ENCODE results near the gene CSPG5. TPM values are rescaled to one million over a fixed set of nuclear protein-coding genes. Genes with fewer than 3 reads are reported as not detected.

CSPG5 gene
- 1 to 10 TPM in 2 of 4 donors, under 1 TPM in 2; 0.17 to 2.8 (median 0.98) TPM for total RNA-seq

DNA sequence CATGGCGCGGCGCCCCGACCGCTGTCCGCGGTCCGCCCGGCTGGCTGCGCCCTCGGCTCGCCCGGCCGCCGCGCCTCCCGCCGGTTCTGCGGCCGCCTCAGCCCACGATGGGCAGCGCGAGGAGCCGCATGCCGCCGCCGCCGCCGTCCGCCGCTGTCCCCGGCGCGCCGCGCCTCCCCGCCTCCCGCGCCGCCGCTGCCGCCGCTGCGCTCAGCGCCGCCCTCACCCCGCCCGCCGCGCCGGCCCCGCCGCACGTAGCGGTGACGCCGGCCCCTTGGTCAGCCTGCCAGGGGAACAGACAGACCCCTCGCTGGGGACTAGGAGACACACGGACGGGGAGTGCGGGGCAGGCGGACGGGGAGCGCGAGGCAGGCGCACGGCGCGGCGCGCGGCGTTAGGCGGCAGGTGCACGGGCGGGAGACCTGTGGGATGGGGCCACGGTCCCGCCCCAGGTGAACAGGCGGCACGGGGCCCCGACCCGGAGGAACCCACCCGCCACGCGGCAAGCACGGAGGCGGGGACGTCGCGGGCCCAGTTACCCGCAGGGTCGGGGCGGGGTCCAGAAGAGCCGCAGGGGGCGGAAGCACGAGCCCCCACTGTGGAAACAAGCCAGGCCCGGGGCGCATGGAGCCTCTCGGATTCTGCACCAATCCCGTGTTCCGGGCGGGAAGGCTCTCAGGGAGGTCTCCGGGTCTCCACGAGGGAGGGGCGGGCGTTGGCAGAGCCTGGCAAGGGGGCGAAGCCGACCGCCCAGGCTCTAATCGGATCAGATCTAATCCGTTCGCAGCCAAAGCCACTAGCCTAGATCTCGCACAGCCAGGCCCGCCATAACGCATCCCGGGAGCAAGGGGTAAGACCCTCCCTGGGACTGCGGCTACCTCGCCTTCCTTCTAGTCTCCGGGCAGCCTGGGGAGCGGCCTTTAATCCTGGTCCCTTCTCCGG lies at the start of gene CSPG5:
Gene CSPG5 (minus strand): TSS at position 175 of the 942 bp plus-strand sequence. CDS start 172 bp downstream, at position 3.
- TF ChIP-seq, protein P1, sequence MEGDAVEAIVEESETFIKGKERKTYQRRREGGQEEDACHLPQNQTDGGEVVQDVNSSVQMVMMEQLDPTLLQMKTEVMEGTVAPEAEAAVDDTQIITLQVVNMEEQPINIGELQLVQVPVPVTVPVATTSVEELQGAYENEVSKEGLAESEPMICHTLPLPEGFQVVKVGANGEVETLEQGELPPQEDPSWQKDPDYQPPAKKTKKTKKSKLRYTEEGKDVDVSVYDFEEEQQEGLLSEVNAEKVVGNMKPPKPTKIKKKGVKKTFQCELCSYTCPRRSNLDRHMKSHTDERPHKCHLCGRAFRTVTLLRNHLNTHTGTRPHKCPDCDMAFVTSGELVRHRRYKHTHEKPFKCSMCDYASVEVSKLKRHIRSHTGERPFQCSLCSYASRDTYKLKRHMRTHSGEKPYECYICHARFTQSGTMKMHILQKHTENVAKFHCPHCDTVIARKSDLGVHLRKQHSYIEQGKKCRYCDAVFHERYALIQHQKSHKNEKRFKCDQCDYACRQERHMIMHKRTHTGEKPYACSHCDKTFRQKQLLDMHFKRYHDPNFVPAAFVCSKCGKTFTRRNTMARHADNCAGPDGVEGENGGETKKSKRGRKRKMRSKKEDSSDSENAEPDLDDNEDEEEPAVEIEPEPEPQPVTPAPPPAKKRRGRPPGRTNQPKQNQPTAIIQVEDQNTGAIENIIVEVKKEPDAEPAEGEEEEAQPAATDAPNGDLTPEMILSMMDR (IDR thresholded peaks at IDR 0.05; ENCODE audit: low read depth), result no peak

DNA sequence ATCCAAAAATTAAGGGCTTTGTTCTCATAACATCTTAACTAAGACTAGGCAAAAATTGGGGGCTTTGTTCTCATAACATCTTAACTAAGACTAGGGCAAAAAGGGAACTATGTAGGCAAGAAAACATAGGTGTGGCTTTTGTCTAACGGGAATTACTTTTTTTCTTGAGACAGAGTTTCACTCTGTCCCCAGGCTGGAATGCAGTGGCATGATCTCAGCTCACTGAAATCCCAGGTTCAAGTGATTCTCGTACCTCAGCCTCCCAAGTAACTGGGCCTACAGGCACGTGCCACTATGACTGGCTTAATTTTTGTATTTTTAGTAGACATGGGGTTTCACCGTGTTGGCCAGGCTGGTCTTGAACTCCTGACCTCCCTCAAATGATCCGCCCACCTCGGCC lies 49.8 kb upstream of the CSPG5 start:
- TF ChIP-seq, protein P1 (IDR thresholded peaks at IDR 0.05; ENCODE audit: low read depth), result no peak

- TF ChIP-seq, protein P1 (IDR thresholded peaks at IDR 0.05; ENCODE audit: low read depth), result no peak
Measured at GRCh38 chr3:47622671-47623461, 44.2 kb upstream of the CSPG5 start.

DNA sequence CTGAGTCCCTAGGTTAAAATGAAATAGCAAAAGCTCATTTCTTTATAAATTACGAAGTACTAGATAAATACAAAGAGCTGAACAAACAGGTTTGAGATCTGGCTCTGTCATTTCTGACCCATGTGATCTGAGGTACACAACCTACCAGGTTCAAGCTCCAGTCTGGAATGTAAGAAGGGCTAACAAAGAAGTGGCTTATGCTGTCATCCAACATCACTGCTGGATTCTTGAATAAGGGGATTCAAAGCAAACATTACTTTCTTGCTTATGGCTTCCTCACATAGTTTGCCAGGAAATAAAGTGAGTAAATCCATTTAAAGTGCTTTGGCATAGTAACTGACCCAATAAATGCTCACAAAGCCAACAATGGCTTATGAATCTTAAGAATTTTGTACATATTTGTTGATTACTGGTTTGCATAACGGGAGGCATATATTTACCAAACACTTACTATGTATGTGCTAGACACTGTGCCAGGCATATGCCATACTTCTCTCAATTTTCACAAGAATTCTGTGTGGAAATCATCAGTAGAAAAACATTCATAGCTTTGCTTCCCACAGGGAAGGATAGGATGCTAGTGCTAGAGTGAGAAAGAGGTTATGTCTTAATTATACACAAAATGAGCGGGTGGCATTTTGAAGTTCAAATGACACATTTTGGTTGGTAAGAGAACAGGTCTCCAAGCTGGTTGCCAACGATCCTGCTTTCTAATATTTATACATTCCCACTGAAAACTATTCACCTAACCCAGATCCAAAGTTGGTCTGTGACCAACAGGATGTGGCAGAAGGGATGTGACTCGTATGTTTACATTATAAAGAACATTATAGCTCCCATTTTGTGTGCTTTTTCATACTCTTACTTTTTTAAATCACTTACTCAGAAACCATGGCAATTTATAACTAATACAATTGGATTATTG lies 38.7 kb upstream of the CSPG5 start:
- TF ChIP-seq, protein P1 (IDR thresholded peaks at IDR 0.05; ENCODE audit: low read depth), result no peak

DNA sequence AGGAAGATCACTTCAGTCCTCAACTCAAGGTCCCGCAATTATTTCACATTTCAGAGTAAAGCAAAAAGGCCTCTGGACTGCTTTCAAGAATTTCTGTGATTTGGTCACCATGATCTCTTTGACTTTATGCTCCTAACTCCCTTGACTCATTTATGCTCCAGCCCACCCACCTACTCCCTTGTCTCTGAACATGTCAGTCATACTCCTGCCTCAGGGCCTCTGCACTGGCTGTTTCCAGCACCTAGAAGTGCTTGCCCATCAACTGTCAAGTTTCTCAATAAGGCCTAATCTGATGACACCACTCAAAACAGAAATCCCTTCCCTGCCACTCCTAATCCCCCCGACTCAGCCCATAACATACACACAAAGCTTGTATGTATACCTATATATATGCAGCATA lies 36.1 kb upstream of the CSPG5 start:
- TF ChIP-seq, protein P1 (IDR thresholded peaks at IDR 0.05; ENCODE audit: low read depth), result no peak

DNA sequence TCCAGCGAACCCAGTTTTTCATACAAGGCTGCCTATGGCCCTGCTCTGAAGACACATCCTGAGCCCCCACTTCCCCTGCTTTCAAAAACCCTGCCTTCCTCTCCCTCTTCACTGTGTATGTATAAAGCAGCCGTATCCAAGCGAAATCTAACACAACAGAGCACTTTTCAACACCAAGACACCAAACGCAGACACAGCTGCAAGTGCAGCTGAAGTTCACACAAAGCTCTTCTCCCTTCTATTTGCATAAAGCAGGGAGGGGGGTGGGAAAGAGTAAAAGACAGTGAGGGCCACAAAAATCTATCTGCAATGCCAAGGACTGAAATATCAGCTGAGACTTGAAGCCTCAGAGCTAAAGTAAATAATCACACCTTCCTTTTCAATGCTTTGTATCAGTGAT lies 35.1 kb upstream of the CSPG5 start:
- TF ChIP-seq, protein P1 (IDR thresholded peaks at IDR 0.05; ENCODE audit: low read depth), result no peak

All from subcutaneous adipose tissue (tissue), 4 donors.